DMS114 treated with DMSO at 0.1 percent for 48 hours (cell line): ENCODE data around the gene MRPL44.
A peak's percentile ranks its signal among the peaks of the same experiment; 100 is the strongest.

Experiments used
- DNase-seq: peaks from one replicate; lab custom pipeline; 2025; ENCODE audit not compliant: unreplicated experiment; lab: John Stamatoyannopoulos, UW

Gene MRPL44

GRCh38 chr2:223969856-223970255, 12.6 kb downstream of the MRPL44 start:
- no peak for DNase-seq

- DNase-seq = peak; percentile 35
Observed at GRCh38 chr2:223970343-223971128, 13.3 kb downstream of the MRPL44 start.

GRCh38 chr2:223971731-223972130, 14.5 kb downstream of the MRPL44 start:
- no peak for DNase-seq

- DNase-seq = no peak
Observed at GRCh38 chr2:223972656-223973102, 15.4 kb downstream of the MRPL44 start.

- DNase-seq = no peak
Observed at GRCh38 chr2:223973606-223974005, 16.3 kb downstream of the MRPL44 start.

GRCh38 chr2:223976635-223977226, 19.5 kb downstream of the MRPL44 start:
- no peak for DNase-seq

GRCh38 chr2:223978451-223978850, 21.2 kb downstream of the MRPL44 start:
- no peak for DNase-seq

- no peak for DNase-seq
Observed at GRCh38 chr2:223979730-223980396, 22.6 kb downstream of the MRPL44 start.

- DNase-seq = no peak
Observed at GRCh38 chr2:223980397-223980735, 23.1 kb downstream of the MRPL44 start.

GRCh38 chr2:223980803-223981202, 23.5 kb downstream of the MRPL44 start:
- DNase-seq = no peak

GRCh38 chr2:223981241-223981640, 24.0 kb downstream of the MRPL44 start:
- DNase-seq = no peak

- no peak for DNase-seq
Observed at GRCh38 chr2:223989206-223989855, 32.1 kb downstream of the MRPL44 start.

- no peak for DNase-seq
Observed at GRCh38 chr2:223989856-223990232, 32.6 kb downstream of the MRPL44 start.

- DNase-seq = no peak
Observed at GRCh38 chr2:223991611-223992010, 34.3 kb downstream of the MRPL44 start.

- peak; percentile 65 for DNase-seq
Observed at GRCh38 chr2:223993634-223994232, 36.5 kb downstream of the MRPL44 start.

- DNase-seq = no peak
Observed at GRCh38 chr2:223994562-223995162, 37.4 kb downstream of the MRPL44 start.

GRCh38 chr2:223995569-223995968, 38.3 kb downstream of the MRPL44 start:
- DNase-seq = no peak

GRCh38 chr2:223996391-223996790, 39.1 kb downstream of the MRPL44 start:
- no peak for DNase-seq

GRCh38 chr2:223997938-223998337, 40.7 kb downstream of the MRPL44 start:
- no peak for DNase-seq

GRCh38 chr2:223998948-223999347, 41.7 kb downstream of the MRPL44 start:
- DNase-seq = no peak

- no peak for DNase-seq
Observed at GRCh38 chr2:223999862-224000261, 42.6 kb downstream of the MRPL44 start.
